HG02798 (cell line): ENCODE measurements around the gene DMBX1.

Experiments used
- ATAC-seq: cut with Tn5 transposase; IDR thresholded peaks from one replicate; pipeline ENCODE4 v1.9.1; 2021; ENCODE audit warnings: mild to moderate bottlenecking; ENCODE audit not compliant: unreplicated experiment, poor library complexity

Gene DMBX1

GRCh38 chr1:46537651-46538050 lies 48.0 kb downstream of the DMBX1 start:
- ATAC-seq, result no peak

GRCh38 chr1:46538147-46538546 lies 48.5 kb downstream of the DMBX1 start:
- ATAC-seq, result no peak
